ENCODE results near the gene NTRK2. TPM values are rescaled to one million over a fixed set of nuclear protein-coding genes. Genes with fewer than 3 reads are reported as not detected.

Gene NTRK2
- total RNA-seq, 1 donor from 2014 or later: 0.07 TPM

DNA sequence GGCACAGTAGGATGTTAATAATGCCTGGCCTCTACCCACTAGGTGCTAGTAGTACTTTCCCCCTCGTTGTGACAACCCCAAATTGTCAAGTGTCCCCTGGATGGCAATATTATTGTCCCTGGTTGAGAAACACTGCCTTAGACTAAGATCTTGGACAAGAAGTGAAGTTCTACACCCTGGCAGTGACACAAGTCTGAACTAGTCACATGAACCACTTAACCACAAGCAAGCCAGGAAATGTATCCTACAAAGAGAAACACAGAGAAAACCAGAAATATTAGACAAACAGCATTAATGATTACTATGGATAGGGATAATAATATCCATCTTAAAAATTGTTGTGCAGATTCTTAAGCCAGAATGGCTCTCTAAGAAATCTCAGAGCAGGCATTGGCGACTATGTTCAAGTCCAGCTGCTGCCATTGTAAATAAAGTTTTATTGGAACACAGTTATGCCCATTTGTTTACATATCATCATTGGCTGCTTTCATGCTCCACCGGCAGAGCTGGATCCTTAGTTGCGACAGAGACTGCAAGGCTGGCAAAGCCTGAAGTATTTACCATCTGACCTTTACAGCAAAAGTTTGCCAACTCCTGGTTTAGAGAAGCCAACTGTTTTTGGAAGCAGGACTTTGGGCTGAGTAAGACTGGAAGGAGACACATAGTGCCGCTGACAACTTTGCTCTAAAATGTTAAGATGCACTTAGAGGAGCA lies 80.8 kb downstream of the NTRK2 start:
- Mint-ChIP-seq H3K4me1 (peaks cover 2% of the 10 kb centered on the region), H3K36me3 (ENCODE audit: low read depth) (no peaks in the 10 kb centered on the region), H3K9me3 (no peaks in the 10 kb centered on the region), H3K4me3 (no peak overlapping the region), H3K27me3 (no peaks in the 10 kb centered on the region), H3K27ac (no peak overlapping the region)
- ATAC-seq (ENCODE audit: low read depth) (no peak), DNase-seq (no peak)
- CTCF ChIA-PET: no interaction called here
- TF ChIP-seq, protein P1, sequence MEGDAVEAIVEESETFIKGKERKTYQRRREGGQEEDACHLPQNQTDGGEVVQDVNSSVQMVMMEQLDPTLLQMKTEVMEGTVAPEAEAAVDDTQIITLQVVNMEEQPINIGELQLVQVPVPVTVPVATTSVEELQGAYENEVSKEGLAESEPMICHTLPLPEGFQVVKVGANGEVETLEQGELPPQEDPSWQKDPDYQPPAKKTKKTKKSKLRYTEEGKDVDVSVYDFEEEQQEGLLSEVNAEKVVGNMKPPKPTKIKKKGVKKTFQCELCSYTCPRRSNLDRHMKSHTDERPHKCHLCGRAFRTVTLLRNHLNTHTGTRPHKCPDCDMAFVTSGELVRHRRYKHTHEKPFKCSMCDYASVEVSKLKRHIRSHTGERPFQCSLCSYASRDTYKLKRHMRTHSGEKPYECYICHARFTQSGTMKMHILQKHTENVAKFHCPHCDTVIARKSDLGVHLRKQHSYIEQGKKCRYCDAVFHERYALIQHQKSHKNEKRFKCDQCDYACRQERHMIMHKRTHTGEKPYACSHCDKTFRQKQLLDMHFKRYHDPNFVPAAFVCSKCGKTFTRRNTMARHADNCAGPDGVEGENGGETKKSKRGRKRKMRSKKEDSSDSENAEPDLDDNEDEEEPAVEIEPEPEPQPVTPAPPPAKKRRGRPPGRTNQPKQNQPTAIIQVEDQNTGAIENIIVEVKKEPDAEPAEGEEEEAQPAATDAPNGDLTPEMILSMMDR (IDR thresholded peaks at IDR 0.05): no peak
- POLR2A ChIA-PET: no interaction called here
- intact Hi-C loops (cut with micrococcal nuclease): no loop called here

DNA sequence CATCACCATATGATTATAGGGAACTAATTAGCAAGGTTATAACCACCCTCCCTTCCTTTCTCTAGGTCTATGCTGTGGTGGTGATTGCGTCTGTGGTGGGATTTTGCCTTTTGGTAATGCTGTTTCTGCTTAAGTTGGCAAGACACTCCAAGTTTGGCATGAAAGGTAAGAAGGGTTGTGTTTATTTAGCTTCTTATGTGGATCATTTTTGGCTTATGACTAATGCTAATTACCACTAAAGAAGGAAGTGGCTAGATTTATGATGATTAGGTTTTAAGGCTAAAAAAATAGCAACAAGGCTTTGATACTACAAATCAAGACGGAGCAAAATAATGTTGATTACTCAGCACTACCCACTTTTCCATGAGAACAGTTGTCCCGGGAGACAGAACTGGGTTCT lies 82.4 kb downstream of the NTRK2 start:
- intact Hi-C loops (cut with micrococcal nuclease): no loop called here
- Mint-ChIP-seq H3K27me3 (no peaks in the 10 kb centered on the region), H3K4me3 (no peak overlapping the region), H3K36me3 (ENCODE audit: low read depth) (no peaks in the 10 kb centered on the region), H3K4me1 (peaks cover 2% of the 10 kb centered on the region), H3K9me3 (no peaks in the 10 kb centered on the region), H3K27ac (no peak overlapping the region)
- TF ChIP-seq, protein P1 (IDR thresholded peaks at IDR 0.05): no peak
- no peak for ATAC-seq (ENCODE audit: low read depth)
- ChIA-PET CTCF (no interaction called here), POLR2A (no interaction called here)
- no peak for DNase-seq

DNA sequence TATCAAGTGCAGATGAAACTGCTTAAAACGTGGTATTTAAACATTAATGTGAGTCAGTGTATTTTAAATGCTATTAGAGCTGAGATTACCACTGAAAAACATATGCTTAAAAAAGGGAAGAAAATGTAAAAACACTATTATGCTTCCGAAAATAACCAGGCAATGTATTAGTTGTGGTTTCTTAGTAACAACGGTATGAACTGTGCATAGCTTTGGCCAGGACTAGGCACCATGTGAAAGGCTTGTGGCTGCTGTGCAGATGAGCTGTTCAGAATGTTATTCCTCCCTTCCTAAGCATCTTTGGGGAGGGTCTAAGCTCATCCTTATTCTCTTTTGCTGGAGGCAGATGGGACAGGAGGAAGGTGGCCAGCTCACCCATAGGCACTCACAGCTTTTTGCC lies 84.9 kb downstream of the NTRK2 start:
- CTCF ChIA-PET: no interaction called here

DNA sequence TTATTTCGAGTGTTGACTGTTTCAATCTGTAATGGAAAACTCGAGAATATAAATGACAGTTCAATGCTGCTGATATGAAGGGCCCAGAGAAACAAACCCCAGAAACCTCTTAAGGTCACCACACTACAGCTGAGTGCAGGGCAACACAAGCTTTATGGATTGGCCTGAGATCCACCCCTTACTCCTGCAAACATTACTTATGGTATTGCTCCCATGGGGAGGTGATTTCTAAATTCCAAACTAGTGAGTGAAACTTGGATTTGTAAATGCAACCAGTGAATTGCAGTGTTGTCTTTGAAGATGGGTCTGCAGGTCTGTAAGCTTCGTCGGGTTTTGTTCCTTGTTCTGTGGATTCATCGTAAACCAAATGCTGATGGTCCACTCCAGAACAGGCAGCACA lies 85.4 kb downstream of the NTRK2 start:
- ATAC-seq (ENCODE audit: low read depth): no peak
- Mint-ChIP-seq H3K27ac (no peak overlapping the region), H3K4me3 (no peak overlapping the region), H3K4me1 (peaks cover 4% of the 10 kb centered on the region), H3K36me3 (ENCODE audit: low read depth) (no peaks in the 10 kb centered on the region), H3K27me3 (no peaks in the 10 kb centered on the region), H3K9me3 (no peaks in the 10 kb centered on the region)
- intact Hi-C loops (cut with micrococcal nuclease): no loop called here
- ChIA-PET CTCF (no interaction called here), POLR2A (no interaction called here)
- DNase-seq: no peak
- TF ChIP-seq, protein P1 (IDR thresholded peaks at IDR 0.05): no peak

More for the DNA sequence above, 84.9 kb downstream of the NTRK2 start:
- Mint-ChIP-seq H3K36me3 (ENCODE audit: low read depth) (no peaks in the 10 kb centered on the region), H3K27ac (no peak overlapping the region), H3K4me3 (no peak overlapping the region), H3K27me3 (no peaks in the 10 kb centered on the region), H3K4me1 (no peaks in the 10 kb centered on the region), H3K9me3 (no peaks in the 10 kb centered on the region)
- no peak for DNase-seq
- no peak for ATAC-seq (ENCODE audit: low read depth)
- POLR2A ChIA-PET: no interaction called here
- TF ChIP-seq, protein P1 (IDR thresholded peaks at IDR 0.05): no peak
- intact Hi-C loops (cut with micrococcal nuclease): no loop called here

DNA sequence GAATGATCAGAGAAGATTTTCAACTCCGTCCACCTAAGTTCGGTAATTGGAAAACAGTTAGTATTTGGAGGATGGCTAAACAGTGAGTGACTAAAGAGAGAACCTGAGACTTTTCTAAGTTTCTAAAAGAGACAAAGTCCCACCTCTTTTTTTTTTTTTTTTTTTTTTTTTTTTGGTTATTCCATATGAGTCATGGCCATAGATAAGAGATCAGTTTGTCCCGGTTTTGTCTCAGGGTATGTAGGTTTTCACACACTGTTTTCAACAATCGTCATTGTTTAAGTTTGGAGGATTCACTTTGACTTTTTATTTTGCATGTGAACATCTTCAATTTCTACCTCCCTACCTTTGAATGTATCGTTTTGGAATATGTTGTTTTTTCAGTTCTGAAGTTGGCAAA lies 85.9 kb downstream of the NTRK2 start:
- H3K27me3 Mint-ChIP-seq: no peaks in the 10 kb centered on the region
- H3K4me3 Mint-ChIP-seq: no peak overlapping the region
- no peak overlapping the region for H3K27ac Mint-ChIP-seq
- ChIA-PET POLR2A (no interaction called here), CTCF (no interaction called here)
- no peak for ATAC-seq (ENCODE audit: low read depth)
- no peaks in the 10 kb centered on the region for H3K36me3 Mint-ChIP-seq (ENCODE audit: low read depth)
- TF ChIP-seq, protein P1 (IDR thresholded peaks at IDR 0.05): no peak
- H3K4me1 Mint-ChIP-seq: peaks cover 6% of the 10 kb centered on the region
- no peak for DNase-seq
- no peaks in the 10 kb centered on the region for H3K9me3 Mint-ChIP-seq
- intact Hi-C loops (cut with micrococcal nuclease): no loop called here

Measured in activated B cell treated with CpG ODN at 0.5 μM for 24 hours (primary cell).